Smooth muscle cell (in vitro differentiated cells): ENCODE measurements around the gene TSPAN14. TPM values are rescaled to one million over a fixed set of nuclear protein-coding genes. Genes with fewer than 3 reads are reported as not detected.

Source experiments
- DNase-seq: peaks from one replicate; lab custom pipeline; 2025; ENCODE audit not compliant: unreplicated experiment; lab: John Stamatoyannopoulos, UW
- H2AFZ ChIP-seq: fragments of 200-600 bp; sonication (generic); 2 replicates; pipeline ENCODE4 v1.6.0; 2016; ENCODE audit warnings: antibody characterized with exemption, low read depth, mild to moderate bottlenecking
- H3F3A ChIP-seq: fragments of 200-600 bp; sonication (generic); 2 replicates; pipeline ENCODE4 v1.6.0; 2017; ENCODE audit warnings: antibody characterized with exemption, low read depth
- H3K27ac ChIP-seq: fragments of 200-600 bp; sonication (generic); 2 replicates; pipeline ENCODE4 v1.5.1; 2016; ENCODE audit warnings: low read depth, mild to moderate bottlenecking
- H3K27me3 ChIP-seq: fragments of 200-600 bp; sonication (generic); 2 replicates; pipeline ENCODE4 v1.6.1; 2016; ENCODE audit warnings: low read depth, mild to moderate bottlenecking
- H3K36me3 ChIP-seq: fragments of 200-600 bp; sonication (generic); 2 replicates; pipeline ENCODE4 v1.5.1; 2016; ENCODE audit warnings: low read depth
- H3K4me1 ChIP-seq: fragments of 200-600 bp; sonication (generic); 2 replicates; pipeline ENCODE4 v1.5.1; 2016; ENCODE audit warnings: low read depth
- H3K4me2 ChIP-seq: fragments of 200-600 bp; sonication (generic); 2 replicates; pipeline ENCODE4 v1.6.0; 2016; ENCODE audit warnings: mild to moderate bottlenecking
- H3K4me3 ChIP-seq: fragments of 200-600 bp; sonication (generic); 2 replicates; pipeline ENCODE4 v1.5.1; 2016; ENCODE audit warnings: mild to moderate bottlenecking
- H3K79me2 ChIP-seq: fragments of 200-600 bp; sonication (generic); 2 replicates; pipeline ENCODE4 v1.6.0; 2016; ENCODE audit warnings: low read depth, mild to moderate bottlenecking
- H3K9ac ChIP-seq: fragments of 200-600 bp; sonication (generic); 2 replicates; pipeline ENCODE4 v1.6.0; 2016; ENCODE audit warnings: low read depth
- H3K9me3 ChIP-seq: fragments of 200-600 bp; sonication (generic); replicated peaks from 2 replicates; pipeline ENCODE4 v1.5.1; 2016; ENCODE audit warnings: low read depth
- H4K20me1 ChIP-seq: fragments of 200-600 bp; sonication (generic); 2 replicates; pipeline ENCODE4 v1.6.0; 2016; ENCODE audit warnings: low read depth
- CTCF ChIP-seq: fragments of 200-600 bp; sonication (generic); IDR thresholded peaks from 2 replicates; pipeline ENCODE4 v1.5.1; 2017; ENCODE audit warnings: borderline replicate concordance, mild to moderate bottlenecking, antibody characterized with exemption; ENCODE audit not compliant: insufficient read depth, poor library complexity, severe bottlenecking
- WGBS: methylation state at CpG from one replicate; pipeline ENCODE4 v1.1.7; 2016; ENCODE audit warnings: low lambda C conversion rate; 5-methylcytosine and 5-hydroxymethylcytosine counted together
- polyA plus RNA-seq: library from polyadenylated mRNA; unstranded; fragments of >200 nt; fragmentation: Nextera tagmentation; extraction: Ambion mirVana; gene quantifications from 2 replicates; pipeline ENCODE4 v1.2.1, GENCODE V29; 2016
- total RNA-seq: library from RNA; depleted of rRNA; stranded (reverse); fragments of >200 nt; gene quantifications from 2 replicates; pipeline ENCODE4 v1.2.3, GENCODE V29; 2014

The TSPAN14 gene
- total and polyA plus RNA-seq, 2 experiments from 2014 or later: 42.7 to 46.3 TPM

- H3K4me2 ChIP-seq: no peak overlapping the region
- H3K79me2 ChIP-seq: no peaks in the 10 kb centered on the region
- H3K27ac ChIP-seq: no peak overlapping the region
- no peaks in the 10 kb centered on the region for H3K27me3 ChIP-seq
- H2AFZ ChIP-seq: no peak overlapping the region
- H3K4me3 ChIP-seq: no peak overlapping the region
- TF ChIP-seq CTCF: no peak
- no peaks in the 10 kb centered on the region for H3K4me1 ChIP-seq
- no peak overlapping the region for H3K9ac ChIP-seq
- H3K36me3 ChIP-seq: no peaks in the 10 kb centered on the region
- 97% methylated on average over 6 of the region's 6 CpGs for WGBS
- no peak for DNase-seq
- H3F3A ChIP-seq: no peaks in the 10 kb centered on the region
- no peaks in the 10 kb centered on the region for H4K20me1 ChIP-seq
- H3K9me3 ChIP-seq: no peaks in the 10 kb centered on the region
These were observed 59.0 kb downstream of the TSPAN14 start for GRCh38 chr10:80513106-80513505.

GRCh38 chr10:80515511-80515910 lies 61.4 kb downstream of the TSPAN14 start:
- no peak overlapping the region for H3K27ac ChIP-seq
- no peak overlapping the region for H2AFZ ChIP-seq
- no peak for TF ChIP-seq CTCF
- H4K20me1 ChIP-seq: no peaks in the 10 kb centered on the region
- H3F3A ChIP-seq: no peaks in the 10 kb centered on the region
- H3K4me1 ChIP-seq: no peaks in the 10 kb centered on the region
- H3K79me2 ChIP-seq: no peaks in the 10 kb centered on the region
- H3K9ac ChIP-seq: no peak overlapping the region
- 97% methylated on average over 5 of the region's 5 CpGs for WGBS
- no peaks in the 10 kb centered on the region for H3K9me3 ChIP-seq
- no peak for DNase-seq
- no peaks in the 10 kb centered on the region for H3K36me3 ChIP-seq
- no peaks in the 10 kb centered on the region for H3K27me3 ChIP-seq
- no peak overlapping the region for H3K4me3 ChIP-seq
- no peak overlapping the region for H3K4me2 ChIP-seq

GRCh38 chr10:80515941-80516340 lies 61.8 kb downstream of the TSPAN14 start:
- Histone ChIP-seq H3K27ac (no peak overlapping the region), H4K20me1 (no peaks in the 10 kb centered on the region), H2AFZ (no peak overlapping the region), H3K9me3 (no peaks in the 10 kb centered on the region), H3K4me2 (no peak overlapping the region), H3F3A (no peaks in the 10 kb centered on the region), H3K27me3 (no peaks in the 10 kb centered on the region), H3K79me2 (no peaks in the 10 kb centered on the region), H3K36me3 (no peaks in the 10 kb centered on the region), H3K4me3 (no peak overlapping the region), H3K9ac (no peak overlapping the region), H3K4me1 (no peaks in the 10 kb centered on the region)
- TF ChIP-seq CTCF: no peak
- DNase-seq: no peak
- 98% methylated on average over 12 of the region's 12 CpGs for WGBS

- Histone ChIP-seq H3K9me3 (no peaks in the 10 kb centered on the region), H2AFZ (no peak overlapping the region), H3K4me2 (no peak overlapping the region), H3F3A (no peaks in the 10 kb centered on the region), H3K79me2 (no peaks in the 10 kb centered on the region), H3K27ac (no peak overlapping the region), H3K4me1 (no peaks in the 10 kb centered on the region), H3K4me3 (no peak overlapping the region), H4K20me1 (no peaks in the 10 kb centered on the region), H3K36me3 (no peaks in the 10 kb centered on the region), H3K27me3 (no peaks in the 10 kb centered on the region), H3K9ac (no peak overlapping the region)
- no peak for TF ChIP-seq CTCF
- 95% methylated on average over 6 of the region's 6 CpGs for WGBS
- no peak for DNase-seq
These were observed 62.5 kb downstream of the TSPAN14 start for GRCh38 chr10:80516506-80517075.
